ENCODE measurements around the gene DDX41.

Gene DDX41

DNA sequence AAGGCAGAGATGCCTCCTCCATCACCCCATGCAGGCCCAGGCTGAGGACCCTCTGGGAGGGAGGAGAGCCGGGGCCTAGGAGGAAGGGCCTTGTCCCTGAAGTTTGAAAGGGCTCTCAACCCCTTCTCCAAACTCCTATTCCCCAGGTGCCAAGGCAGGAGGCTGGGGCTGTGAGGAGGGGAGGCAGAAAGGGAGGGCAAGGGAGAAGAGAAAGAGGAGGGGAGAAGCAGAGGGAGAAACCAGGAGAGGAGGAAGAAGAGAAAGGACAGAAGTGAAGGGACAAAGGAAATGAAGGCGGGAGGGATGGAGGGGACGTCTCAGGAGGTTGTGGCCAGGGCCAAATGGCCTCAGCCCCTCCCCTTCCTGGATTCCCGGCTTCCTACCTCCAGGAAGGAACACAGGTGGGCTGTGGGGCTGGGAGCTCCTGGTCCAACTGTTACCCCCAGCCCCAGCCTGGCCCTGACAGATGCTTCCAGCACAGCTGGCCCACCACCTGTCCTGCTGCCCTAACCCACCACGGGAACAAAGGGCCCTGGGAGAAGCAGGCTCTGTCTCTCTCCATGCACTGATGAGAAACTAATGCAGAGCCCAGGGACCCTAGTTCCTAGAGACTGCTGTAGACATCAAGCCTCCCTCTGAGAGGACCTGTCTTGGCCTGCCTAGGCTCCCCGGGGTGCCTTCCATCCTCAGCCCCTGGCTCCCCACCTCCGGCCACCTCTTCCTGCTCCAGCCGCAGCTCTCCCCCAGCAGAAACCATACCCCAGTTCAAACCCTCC lies 46.8 kb downstream of the DDX41 start:
- no peak for DNase-seq (ENCODE audit: low read depth in 2 of 2, low spot score in 1 of 2)

DNA sequence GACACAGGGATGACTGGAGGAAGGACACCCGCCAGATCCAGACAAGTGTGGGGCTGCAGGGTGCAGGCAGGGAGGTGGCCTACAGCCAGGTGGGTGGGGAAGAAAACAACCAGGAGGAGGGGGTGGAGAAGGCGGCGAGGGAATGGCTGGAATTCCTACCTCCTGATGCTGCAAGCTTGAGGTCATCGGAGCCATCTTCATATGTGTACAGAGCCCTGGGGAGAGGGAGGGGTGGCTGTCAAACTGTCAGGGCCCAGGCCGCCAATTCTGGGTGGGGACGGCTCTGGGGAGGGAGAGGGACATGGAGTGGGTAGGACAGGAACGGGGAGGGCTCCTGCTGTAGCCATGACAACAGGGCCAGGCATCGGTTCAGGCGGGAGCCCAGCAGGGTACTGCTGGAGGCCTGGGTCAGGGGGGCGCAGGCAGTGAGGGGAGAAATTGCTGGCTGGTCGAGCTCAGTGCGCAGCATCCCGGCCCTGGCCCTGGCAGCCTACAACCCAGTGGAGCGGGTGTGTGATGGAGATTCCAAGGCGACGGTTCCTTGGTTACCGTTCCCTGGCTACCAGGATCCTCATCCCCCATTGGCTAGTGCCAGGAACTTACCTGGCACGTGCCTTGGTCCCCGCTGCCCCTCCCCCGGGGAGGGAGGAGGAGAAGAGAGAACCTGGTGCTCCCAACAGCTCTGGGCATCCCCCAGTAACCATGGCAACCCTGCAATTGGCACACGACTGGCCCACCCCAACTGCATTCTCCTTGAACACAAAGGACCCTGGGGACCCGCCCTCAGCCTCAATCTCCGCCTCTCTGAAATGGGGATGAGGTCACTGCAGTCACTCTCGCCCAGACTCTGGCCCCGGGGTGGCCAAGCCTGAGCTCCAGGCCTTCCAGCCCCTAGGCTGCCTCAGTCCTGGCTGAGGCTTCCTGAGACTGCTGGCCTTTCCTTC lies 47.8 kb downstream of the DDX41 start:
- DNase-seq (ENCODE audit: low read depth in 2 of 2, low spot score in 1 of 2) = no peak

DNA sequence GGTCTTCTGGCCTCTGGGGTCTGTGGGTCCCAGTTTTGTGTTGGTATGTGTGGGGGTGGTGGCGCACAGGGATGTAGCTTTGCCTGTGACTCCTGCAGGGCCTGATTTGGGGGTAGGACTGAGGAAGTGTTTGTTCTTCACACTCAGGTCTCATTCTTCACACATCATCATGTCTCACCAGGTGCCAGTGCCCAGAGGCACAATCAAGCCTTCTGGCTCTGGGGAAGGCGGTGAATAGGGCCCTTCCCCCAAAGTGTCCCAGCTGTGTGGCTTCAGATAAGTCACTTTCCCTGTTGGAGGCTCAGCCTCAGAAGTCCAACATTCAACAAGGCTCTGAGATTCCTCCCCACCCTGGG lies 48.5 kb downstream of the DDX41 start:
- no peak for DNase-seq (ENCODE audit: low read depth in 2 of 2, low spot score in 1 of 2)

DNA sequence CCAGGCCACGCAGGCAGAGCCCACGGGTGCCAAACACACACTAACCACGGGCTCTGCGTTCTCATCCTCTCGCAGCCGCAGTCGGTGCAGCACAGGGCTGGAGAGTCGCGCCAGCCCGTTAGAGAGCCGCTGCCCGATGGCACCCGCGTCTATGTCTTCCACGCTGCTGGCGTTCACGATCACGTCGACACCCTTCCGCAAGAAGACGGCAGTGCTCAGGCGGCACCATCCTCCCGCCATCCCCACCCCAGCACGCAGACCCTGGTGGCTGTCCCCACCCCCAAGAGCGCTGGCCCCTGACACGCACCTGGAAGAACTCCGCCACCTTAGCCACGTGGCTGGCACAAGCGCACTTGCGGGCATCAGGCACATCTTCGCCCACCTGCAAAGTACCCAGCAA lies 49.3 kb downstream of the DDX41 start:
- DNase-seq (ENCODE audit: low read depth in 2 of 2, low spot score in 1 of 2) = no peak

GRCh38 chr5:177466861-177467260 lies 49.9 kb downstream of the DDX41 start:
- no peak for DNase-seq (ENCODE audit: low read depth in 2 of 2, low spot score in 1 of 2)

- DNase-seq (ENCODE audit: low read depth in 2 of 2, low spot score in 1 of 2) = no peak
Measured at GRCh38 chr5:177465044-177465443, 51.7 kb downstream of the DDX41 start.

DNA sequence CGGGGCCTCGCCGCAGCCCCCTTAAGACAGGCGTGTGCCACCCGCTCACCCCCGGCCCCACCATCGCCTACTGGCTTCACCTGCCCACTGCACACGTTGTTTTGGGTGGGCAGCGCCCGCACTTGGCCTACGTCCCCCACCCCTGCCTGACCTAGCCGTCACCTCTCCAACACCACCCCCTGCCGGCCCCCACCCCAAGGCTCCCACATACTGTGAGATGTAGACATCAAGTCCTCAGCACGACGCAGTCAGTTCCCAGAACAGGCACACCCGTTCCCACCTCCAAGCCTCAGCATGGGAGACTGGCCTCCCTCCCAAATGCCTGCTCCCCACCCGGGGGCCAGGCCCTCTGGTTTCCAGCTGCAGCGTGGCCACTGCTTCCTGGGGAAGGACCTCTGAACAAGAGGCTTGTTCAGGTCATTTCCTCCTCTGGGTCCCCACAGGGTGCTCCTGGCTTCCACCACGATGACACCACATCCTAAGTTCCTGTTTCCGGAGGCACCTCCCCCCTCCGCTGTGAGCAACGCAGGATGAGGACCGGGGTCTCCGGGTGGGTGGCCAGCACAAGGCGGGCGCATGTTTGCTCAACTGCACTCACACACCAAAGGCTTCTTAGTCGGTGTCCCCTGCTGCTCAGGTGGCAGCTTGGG lies 54.6 kb downstream of the DDX41 start:
- DNase-seq (ENCODE audit: low read depth in 2 of 2, low spot score in 1 of 2) = no peak

All from stimulated activated CD8-positive, alpha-beta memory T cell treated with anti-CD3 and anti-CD28 coated beads, Interleukin-4, amount 100 ng/mL, for 1 hour (primary cell).